ENCODE data around the gene ZNF821.
"Not testable (repeated sequence)": the region's sequence is repeated elsewhere in the genome, so short reads cannot be mapped to it uniquely, and the experiment has no call there.

The ZNF821 gene

DNA sequence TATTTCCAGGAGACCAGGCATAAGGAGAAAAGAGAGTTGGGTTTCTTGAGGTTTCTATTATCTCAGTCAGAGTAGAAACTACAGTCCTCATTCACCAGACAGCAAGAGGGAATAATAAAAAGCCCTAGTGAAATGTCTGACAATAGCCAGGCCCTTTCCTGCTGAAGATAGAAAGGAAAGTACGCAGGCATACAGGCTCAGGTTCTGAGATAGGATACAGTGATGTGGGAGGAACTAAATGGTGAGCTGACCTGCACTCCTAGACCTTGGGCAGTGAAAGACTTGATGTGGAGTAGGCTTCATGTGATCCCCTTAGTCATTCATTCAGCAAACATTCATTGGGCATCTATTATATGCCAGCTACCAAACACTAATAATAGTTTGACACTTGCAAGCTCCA, 14.9 kb downstream of the ZNF821 start:
- in situ Hi-C loops (cut with HindIII; ENCODE audit: low pct_ligation_motif_present, low pct_unique_long_range_greater_than_20kb, low sequenced_read_pairs): no loop called here
- DNase-seq: no peak

DNA sequence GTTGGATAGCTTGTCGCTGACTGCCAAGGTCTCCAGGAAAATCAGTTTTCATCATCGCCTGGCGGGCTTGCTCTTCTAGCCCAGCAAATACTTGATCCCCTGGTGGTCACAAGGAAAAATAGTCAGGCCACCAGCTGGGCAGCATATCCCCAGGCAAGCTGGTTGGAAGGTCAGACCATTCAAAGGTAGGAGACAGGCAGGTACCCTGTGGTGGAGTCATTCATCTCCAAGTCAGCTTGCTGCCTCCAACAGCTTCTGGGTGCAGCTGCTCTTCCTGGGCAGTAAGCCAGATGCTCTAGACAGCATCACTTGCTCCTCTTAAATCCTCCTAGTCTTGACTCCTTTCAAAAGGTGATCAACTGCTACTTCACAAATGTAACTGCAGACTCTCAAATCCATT, 16.0 kb downstream of the ZNF821 start:
- in situ Hi-C loops (cut with HindIII; ENCODE audit: low pct_ligation_motif_present, low pct_unique_long_range_greater_than_20kb, low sequenced_read_pairs): no loop called here
- no peak for DNase-seq

DNA sequence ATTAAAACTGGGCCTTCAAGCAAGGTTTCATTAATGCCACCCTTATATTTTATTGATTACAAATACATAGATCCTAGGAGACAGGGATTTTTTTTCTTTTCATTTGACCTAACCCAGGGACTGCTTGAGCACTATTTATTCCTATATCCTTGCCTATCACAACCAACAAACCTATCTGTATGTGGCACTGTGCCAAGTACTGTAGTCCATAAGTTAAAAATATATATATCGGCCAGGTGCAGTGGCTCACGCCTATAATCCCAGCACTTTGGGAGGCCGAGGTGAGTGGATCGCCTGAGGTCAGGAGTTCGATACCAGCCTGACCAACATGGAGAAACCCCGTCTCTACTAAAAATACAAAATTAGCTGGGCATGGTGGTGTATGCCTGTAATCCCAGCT, 16.8 kb downstream of the ZNF821 start:
- DNase-seq; in situ Hi-C loops (cut with HindIII; ENCODE audit: low pct_ligation_motif_present, low pct_unique_long_range_greater_than_20kb, low sequenced_read_pairs): not testable (repeated sequence)

DNA sequence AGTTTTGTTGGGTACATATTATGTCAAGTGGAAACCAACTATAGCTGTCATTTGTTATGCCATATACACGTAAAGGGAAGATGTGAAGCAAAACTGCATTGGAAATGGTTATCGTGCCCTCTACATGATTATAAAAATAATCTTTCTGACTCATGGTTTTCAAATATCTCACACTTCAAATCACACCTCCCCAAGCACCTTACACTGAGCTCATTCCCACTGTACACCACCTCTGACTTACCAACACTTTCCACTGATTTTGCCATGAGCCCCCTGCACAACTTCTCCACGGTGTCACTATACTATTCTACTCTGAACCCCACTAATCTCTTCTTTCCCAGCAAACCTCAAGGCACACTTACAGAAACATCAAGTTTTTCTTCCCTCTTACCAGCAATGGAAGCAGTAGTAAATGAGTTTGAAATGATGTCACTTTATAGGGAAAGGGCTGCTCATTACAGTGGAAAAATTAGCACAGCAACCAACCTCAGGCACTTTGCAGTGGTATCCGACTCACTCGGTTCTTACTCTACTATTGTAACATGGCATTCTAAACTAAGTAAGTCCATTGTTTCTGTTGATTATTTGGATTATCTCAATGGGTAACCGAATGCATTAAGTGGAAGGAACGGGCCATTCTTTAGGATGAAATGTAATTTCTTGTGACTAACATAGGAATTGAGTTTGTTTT, 18.7 kb downstream of the ZNF821 start:
- in situ Hi-C loops (cut with HindIII; ENCODE audit: low pct_ligation_motif_present, low pct_unique_long_range_greater_than_20kb, low sequenced_read_pairs): no loop called here
- DNase-seq: no peak

DNA sequence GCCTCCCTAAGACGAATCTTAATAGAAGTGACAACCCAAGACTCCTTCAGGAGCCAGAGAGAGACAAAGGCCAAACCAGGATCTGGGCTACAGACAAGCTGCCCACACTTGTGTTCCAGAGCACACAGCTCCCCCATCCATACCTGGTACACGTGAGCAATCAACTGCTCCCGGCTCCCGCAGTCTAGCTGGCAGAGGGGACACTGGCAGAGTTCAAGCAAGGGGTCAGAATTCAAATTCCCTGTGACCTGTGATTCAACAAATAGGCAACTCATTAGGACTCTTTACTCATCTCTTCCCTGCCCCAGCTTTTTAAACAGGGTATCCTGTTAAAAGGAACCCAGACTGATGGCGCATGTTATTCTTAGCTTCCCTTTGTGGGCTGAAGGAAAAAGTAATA, 20.0 kb downstream of the ZNF821 start:
- no peak for DNase-seq
- in situ Hi-C loops (cut with HindIII; ENCODE audit: low pct_ligation_motif_present, low pct_unique_long_range_greater_than_20kb, low sequenced_read_pairs): no loop called here

DNA sequence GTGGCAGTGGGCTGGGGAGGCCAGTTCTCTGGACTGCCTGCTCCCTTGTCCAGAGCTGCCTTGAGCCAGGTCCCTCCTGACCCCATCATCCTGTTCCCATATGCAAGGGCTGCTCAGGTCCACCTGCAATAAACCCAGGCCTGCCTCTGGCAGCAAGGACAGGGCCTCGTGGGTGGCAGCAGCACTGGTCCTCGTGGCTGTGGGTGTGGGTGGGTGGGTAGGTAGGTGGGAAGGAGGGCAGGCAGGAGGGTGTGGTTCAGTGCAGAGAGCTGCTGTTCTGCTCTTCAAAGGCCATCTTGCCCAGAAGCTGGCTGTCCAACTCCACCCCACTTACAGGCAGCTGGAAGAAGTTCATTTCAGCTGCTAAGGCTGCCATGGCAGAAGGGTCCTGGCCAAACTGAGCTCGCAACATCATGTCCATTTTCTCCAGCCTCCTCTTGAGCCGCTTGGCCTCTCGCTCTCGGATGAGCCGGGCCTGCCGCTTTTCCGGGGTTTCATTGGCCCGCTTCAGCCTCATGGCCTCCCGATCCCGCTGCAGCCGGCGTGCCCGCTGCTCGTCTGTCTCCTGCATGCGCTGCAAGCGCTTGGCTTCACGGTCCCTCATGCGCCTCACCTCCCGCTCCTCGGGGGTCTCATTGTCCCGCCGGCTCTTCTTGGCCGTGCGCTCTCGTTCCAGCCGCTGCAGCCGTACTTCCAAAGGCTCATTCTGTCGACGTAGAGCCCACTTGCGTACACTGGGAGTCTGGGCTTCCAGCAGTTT, 24.0 kb downstream of the ZNF821 start:
- DNase-seq: no peak
- in situ Hi-C loops (cut with HindIII; ENCODE audit: low pct_ligation_motif_present, low pct_unique_long_range_greater_than_20kb, low sequenced_read_pairs): no loop called here

DNA sequence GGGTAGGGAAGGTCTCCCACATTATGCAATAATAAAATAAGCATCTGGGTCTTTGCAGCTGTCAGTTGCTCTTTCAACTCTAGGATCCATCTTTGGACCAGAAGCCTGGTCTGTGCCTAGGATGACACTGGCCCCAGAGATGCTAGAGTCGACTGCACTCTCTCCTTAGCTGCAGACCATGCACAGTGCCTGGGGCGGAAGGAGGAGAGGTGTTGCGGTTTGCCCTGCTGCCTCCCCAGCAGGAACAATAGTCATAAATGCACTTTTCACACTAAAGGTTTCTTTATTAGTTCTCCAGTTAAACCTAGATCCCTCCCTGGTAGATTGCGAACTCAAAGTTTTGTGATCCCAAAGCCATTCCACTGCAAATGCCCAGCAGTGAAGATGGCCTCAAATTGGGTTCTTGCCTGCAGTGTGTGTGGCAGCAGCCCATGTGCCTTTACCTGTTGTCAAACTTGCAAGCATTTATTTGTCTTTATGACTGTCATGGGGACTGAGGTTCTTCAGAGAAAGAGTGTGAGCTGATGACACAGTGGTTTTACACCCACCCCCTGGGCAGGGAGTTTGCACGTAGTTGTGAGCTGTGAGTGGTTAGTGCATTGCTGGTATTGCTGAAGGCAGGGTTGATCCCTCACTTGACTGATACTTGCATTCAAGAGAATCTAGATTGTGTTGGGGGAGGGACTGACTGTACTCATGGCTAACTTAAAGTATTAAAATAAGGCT, 27.9 kb downstream of the ZNF821 start:
- DNase-seq: no peak
- in situ Hi-C loops (cut with HindIII; ENCODE audit: low pct_ligation_motif_present, low pct_unique_long_range_greater_than_20kb, low sequenced_read_pairs): no loop called here

DNA sequence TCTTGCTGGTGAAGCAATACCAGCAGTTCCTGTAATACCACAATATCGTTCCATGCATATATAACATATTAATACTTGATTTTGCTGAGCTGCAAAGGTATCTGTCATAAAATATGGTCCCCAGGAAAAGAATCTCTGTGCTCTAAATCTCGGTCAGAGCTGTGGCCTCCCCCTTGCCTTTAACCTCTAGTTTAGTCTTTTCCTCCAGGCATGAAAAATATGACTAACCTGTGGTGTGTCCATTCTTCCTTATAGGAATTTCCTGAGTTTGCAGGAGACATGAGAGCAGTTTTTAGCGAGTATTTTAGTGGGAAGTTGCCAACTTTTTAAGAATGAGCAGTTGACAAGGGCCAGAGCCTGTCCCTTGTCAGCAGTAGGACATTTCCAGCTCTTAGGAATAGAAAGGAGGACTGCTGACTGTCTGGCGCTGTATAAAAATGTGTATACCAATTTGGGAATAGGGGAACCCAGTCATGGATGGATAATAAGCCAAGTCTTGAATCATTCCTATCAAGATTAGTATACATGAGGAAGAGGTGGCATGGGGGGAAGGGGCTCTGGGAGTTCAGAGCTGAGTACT, 29.5 kb downstream of the ZNF821 start:
- in situ Hi-C loops (cut with HindIII; ENCODE audit: low pct_ligation_motif_present, low pct_unique_long_range_greater_than_20kb, low sequenced_read_pairs): no loop called here
- DNase-seq: peak; percentile 83

DNA sequence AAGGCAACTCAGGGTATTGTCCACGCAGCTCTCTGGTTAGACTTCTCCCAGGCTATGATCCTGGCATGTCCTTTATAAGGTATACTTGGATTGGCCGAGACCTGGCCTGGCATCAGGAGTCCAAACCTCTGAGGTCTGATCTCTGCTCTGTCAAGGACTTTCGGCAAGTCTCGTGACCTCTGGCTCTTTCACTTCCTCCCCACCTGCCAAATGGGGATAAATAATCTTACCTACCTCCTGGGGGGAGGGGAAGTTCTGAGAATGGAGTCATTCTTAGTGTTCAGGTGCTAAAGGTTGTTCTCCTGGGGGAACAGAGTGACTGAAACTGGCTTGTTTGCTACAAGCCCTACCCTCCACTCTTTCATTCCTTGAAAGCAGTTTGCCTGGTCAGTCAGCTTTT, 30.6 kb downstream of the ZNF821 start:
- no peak for DNase-seq
- in situ Hi-C loops (cut with HindIII; ENCODE audit: low pct_ligation_motif_present, low pct_unique_long_range_greater_than_20kb, low sequenced_read_pairs): no loop called here

DNA sequence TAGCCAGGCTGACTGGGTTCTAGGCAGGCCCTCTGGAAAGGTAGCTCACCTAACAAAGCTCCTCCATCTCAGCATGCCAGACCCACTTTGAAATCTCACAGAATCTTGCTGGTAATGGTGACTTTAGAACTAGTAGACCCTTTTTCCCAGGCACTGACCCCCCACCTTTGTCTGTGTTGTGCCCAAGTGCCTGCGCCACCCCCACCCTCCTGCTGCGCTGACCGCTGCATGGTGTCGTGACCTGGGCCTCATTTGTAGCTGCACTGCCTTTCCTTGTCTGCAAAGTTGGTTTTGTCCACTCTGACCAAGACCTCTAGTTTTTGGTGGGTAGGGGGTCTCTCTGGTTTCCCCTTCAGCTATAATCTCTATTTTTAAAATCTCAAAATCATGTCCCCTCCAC, 31.4 kb downstream of the ZNF821 start:
- no peak for DNase-seq
- in situ Hi-C loops (cut with HindIII; ENCODE audit: low pct_ligation_motif_present, low pct_unique_long_range_greater_than_20kb, low sequenced_read_pairs): no loop called here

DNA sequence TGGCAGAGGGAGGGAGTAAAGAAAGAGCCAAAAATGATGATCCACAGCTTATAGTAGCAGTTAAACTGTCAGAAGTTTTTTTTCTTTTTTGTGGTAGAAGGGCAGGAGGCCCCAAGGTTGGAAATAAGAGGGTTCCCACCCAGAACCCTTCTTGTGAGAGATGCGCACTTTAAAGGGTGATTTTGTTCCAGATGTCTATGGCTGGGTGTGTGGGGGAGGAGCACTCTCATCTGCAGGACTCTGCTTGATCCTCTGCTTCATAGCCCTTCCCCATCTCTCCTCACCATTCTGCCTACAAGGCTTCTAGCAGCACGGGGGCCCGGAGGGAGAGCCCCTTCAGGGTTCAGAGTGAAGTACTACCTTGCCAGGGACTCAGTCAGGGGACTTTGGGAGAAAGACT, 31.8 kb downstream of the ZNF821 start:
- DNase-seq: no peak
- in situ Hi-C loops (cut with HindIII; ENCODE audit: low pct_ligation_motif_present, low pct_unique_long_range_greater_than_20kb, low sequenced_read_pairs): no loop called here

DNA sequence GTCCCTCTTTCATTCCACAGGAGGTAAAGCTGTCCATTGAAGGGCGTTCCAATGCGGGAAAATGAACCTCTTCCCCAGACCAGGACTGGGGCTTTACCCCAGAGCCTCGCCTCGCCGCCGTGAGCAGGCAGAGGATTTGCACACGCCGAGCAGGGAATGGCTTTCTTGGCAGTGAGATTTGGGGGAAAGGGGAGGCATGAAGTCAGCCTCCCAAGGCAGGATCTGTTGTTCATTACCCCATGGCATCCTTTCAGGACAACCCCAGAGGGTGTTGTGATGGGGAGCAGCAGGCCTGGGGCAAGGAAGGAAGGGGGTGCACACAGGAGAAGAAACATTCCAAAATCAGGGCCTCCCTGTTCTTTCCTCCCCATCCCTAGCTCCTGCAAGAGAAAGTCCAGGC, 32.2 kb downstream of the ZNF821 start:
- no peak for DNase-seq
- in situ Hi-C loops (cut with HindIII; ENCODE audit: low pct_ligation_motif_present, low pct_unique_long_range_greater_than_20kb, low sequenced_read_pairs): no loop called here

DNA sequence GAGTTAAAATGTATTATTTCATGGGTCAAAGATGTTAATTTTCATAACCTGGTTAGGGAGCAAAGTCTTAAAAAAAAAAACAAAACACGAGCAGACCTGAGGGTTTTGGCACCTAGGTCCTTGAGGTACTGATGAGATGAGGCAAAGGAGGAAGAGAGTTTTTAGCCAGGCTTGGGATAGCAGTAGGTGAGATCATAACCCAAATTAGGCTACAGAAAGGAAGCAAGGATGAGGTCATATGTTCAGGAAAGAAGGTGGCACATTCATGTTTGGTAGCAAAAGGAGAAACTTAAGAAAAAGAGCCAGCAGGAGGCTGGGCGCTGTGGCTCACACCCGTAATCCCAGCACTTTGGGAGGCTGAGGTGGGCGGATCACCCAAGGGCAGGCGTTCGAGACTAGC, 35.4 kb downstream of the ZNF821 start:
- in situ Hi-C loops (cut with HindIII; ENCODE audit: low pct_ligation_motif_present, low pct_unique_long_range_greater_than_20kb, low sequenced_read_pairs): no loop called here
- no peak for DNase-seq

DNA sequence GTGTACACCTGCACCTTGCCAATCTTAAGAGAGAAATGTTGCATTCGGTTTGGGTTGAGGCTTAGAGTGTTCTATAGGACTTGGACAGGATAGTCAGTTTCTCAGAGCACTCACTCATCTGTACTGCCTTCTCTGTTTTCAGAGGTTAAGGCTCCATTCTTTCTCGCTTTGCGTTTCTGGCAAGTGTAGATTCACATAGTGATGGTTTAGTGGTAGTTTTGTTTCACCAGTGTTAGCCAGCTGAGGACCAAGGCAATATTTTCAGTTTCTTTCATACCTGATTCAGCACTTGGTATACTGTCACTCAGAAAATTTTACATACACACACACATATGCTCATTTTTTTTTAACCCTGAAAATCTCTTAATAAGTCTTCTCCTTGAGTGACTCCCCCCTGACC, 36.9 kb downstream of the ZNF821 start:
- no peak for DNase-seq
- in situ Hi-C loops (cut with HindIII; ENCODE audit: low pct_ligation_motif_present, low pct_unique_long_range_greater_than_20kb, low sequenced_read_pairs): no loop called here

DNA sequence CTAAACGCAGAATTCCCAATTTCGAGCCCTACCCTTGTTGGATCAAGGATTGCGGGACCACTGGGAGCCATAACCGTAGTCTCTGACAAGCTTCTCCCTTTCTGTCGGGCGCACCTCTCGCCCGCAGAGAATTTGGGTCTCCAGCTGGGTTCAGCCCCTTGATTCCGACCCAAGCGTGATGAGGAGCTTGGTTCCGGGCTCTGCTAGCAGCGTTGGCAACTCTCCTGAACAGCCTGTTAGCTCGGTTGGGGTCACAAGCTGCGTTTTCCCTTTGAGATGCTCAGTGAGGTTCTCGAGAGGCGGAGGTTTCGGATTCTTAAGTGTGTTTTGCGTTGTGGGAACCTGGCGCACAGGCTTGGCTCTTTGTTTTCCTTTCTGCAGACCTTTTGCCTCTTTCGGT, 37.6 kb downstream of the ZNF821 start:
- peak; percentile 37 for DNase-seq
- in situ Hi-C loops (cut with HindIII; ENCODE audit: low pct_ligation_motif_present, low pct_unique_long_range_greater_than_20kb, low sequenced_read_pairs): no loop called here

DNA sequence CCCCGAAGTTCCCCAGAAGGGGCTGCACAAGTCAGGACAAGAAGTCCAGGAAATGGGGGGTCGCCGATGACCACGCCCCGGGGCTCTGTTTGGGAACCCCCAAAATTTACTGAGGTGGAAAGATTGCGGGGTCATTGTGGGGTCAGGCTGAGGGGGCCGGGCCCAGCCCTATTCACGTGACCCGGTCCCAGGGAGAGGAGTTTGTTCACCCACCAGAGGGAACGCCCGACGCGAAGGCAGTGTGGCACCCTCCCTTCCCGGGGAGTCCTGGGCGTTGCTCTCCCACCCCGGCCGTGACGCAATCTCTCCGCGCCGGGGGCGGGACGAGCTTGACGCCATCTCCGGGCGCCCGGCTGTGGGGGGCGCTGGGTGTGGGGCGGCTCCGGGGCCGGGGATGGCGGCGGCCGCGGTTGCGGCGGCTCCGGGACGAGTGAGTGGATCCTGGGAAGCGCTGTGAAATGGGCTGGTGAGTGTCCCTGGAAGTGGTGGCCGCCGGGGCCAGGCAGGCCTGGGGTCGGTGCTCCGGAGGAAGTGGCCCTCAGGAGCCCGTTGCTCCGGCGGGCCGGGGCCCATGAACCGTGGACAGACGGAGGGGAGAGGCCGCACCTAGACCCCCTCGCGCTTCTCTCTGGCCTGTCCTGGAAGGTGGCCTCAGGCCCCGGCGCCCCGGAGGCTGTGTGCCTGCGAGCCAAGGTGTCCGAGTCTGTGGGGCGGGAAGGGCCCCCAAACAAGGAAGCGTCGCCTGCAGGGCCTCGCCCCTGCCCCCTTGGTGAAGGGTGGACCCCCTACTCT, 38.1 kb downstream of the ZNF821 start, which contains the start of gene ATXN1L:
TSS of gene ATXN1L (plus strand) at position 338 of the 792 bp plus-strand sequence. CDS start 3,765 bp downstream, outside the sequence.
- in situ Hi-C loops (cut with HindIII; ENCODE audit: low pct_ligation_motif_present, low pct_unique_long_range_greater_than_20kb, low sequenced_read_pairs): no loop called here
- DNase-seq: peak; percentile 97

DNA sequence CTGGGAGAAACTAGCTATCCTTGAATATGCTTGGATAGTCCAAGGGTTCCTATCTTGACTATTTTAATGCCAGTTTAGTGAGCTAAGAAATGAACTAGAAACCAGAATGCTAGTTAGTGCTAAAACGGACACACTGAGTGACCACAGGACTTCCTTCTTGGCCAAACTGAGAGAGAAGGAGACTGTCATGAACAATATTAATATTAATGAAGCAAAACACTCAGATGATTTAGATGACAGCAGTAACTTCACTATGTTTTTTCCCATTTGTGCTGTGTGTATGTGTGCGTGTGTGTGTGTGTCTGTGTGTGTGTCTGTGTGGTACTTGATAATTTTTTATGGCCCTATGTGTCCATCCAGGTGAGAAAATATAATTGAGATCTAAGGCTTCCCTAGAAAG, 40.4 kb downstream of the ZNF821 start:
- in situ Hi-C loops (cut with HindIII; ENCODE audit: low pct_ligation_motif_present, low pct_unique_long_range_greater_than_20kb, low sequenced_read_pairs): no loop called here
- no peak for DNase-seq

DNA sequence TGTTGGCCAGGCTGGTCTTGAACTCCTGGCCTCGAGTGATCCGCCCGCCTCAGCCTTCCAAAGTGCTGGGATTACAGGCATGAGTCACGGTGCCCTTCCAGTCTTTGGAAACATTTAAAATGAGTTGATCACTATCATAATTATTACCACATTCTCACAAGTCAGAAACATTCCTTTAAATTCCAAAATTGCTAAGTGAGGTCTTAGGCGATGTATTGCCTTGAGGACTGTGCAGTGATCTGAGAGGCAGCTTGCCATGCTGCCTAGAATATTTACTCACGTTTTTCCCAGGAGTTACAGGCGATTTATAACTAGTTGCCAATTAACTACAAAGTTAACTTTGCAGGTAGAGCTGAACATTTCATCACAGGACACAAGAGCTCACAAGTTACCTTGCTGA, 43.9 kb downstream of the ZNF821 start:
- in situ Hi-C loops (cut with HindIII; ENCODE audit: low pct_ligation_motif_present, low pct_unique_long_range_greater_than_20kb, low sequenced_read_pairs): no loop called here
- no peak for DNase-seq

All from ACHN (cell line).